ENCODE data around the gene NETO1. TPM values are rescaled to one million over a fixed set of nuclear protein-coding genes. Genes with fewer than 3 reads are reported as not detected.

NETO1 gene
- polyA plus RNA-seq, 1 of the 3 experiments (the other 2 are of a cell fraction): not detected

- DNase-seq: no peak
- Histone ChIP-seq H3K27me3 (ENCODE audit: insufficient read depth) (no peaks in the 10 kb centered on the region), H2AFZ (ENCODE audit: low read depth) (no peak overlapping the region), H3K9ac (no peak overlapping the region), H3K4me3 (ENCODE audit: low read depth in 2 of 2, low read length in 1 of 2) (no peak overlapping the region), H3K27ac (ENCODE audit: low read depth in 2 of 2, low read length in 1 of 2) (no peak overlapping the region), H3K36me3 (replicated peaks in 1 of 2; ENCODE audit: control insufficient read depth in 1 of 2, insufficient read depth in 2 of 2, low read length in 1 of 2) (no peaks in the 10 kb centered on the region), H3K9me2 (no peaks in the 10 kb centered on the region), H3K4me2 (no peak overlapping the region), H3K4me1 (ENCODE audit: control insufficient read depth in 1 of 2, insufficient read depth in 2 of 2, low read depth in 1 of 2, low read length in 1 of 2) (no peaks in the 10 kb centered on the region), H3K9me3 (no peaks in the 10 kb centered on the region), H3F3A (replicated peaks; ENCODE audit: insufficient read depth) (no peaks in the 10 kb centered on the region), H4K20me1 (ENCODE audit: insufficient read depth) (no peaks in the 10 kb centered on the region), H3K79me2 (ENCODE audit: insufficient read depth) (no peaks in the 10 kb centered on the region)
- ChIA-PET POLR2A (no interaction called here), CTCF (no interaction called here)
- TF ChIP-seq MXI1 (IDR thresholded peaks at IDR 0.05; ENCODE audit: low read depth, low read length) (no peak), EZH2phosphoT487 (IDR thresholded peaks at IDR 0.05; ENCODE audit: borderline replicate concordance, low read depth) (no peak), SIN3A (IDR thresholded peaks at IDR 0.05; ENCODE audit: borderline replicate concordance, low read depth, low read length) (no peak), CTCF (IDR thresholded peaks at IDR 0.05) (no peak), RFX5 (IDR thresholded peaks at IDR 0.05; ENCODE audit: low read length) (no peak), CHD2 (IDR thresholded peaks at IDR 0.05; ENCODE audit: low read length, partially characterized antibody) (no peak), GATA2 (CRISPR knock-in tag; IDR thresholded peaks at IDR 0.05) (no peak), SMC3 (IDR thresholded peaks at IDR 0.05; ENCODE audit: low read depth, low read length) (no peak), FOXJ3 (CRISPR knock-in tag; IDR thresholded peaks at IDR 0.05) (no peak), ZBTB33 (IDR thresholded peaks at IDR 0.05; ENCODE audit: borderline replicate concordance, low read depth) (no peak), USF1 (IDR thresholded peaks at IDR 0.05; ENCODE audit: borderline replicate concordance, low read depth) (no peak), EP300 (IDR thresholded peaks at IDR 0.05; ENCODE audit: borderline replicate concordance in 1 of 2, low read depth in 1 of 2, low read length in 1 of 2) (no peak)
- 0% methylated on average over 2 of the region's 2 CpGs for WGBS (ENCODE audit: low lambda C conversion rate)
These were observed 59.1 kb downstream of the NETO1 start for GRCh38 chr18:72808680-72809079.

- Histone ChIP-seq H3K79me2 (ENCODE audit: insufficient read depth) (no peaks in the 10 kb centered on the region), H3K9me2 (no peaks in the 10 kb centered on the region), H3K27ac (ENCODE audit: low read depth in 2 of 2, low read length in 1 of 2) (no peak overlapping the region), H2AFZ (ENCODE audit: low read depth) (no peak overlapping the region), H3K4me2 (no peak overlapping the region), H3K36me3 (replicated peaks in 1 of 2; ENCODE audit: control insufficient read depth in 1 of 2, insufficient read depth in 2 of 2, low read length in 1 of 2) (no peaks in the 10 kb centered on the region), H3K4me1 (ENCODE audit: control insufficient read depth in 1 of 2, insufficient read depth in 2 of 2, low read depth in 1 of 2, low read length in 1 of 2) (no peaks in the 10 kb centered on the region), H4K20me1 (ENCODE audit: insufficient read depth) (no peaks in the 10 kb centered on the region), H3K9me3 (no peaks in the 10 kb centered on the region), H3K9ac (no peak overlapping the region), H3K4me3 (ENCODE audit: low read depth in 2 of 2, low read length in 1 of 2) (no peak overlapping the region), H3K27me3 (ENCODE audit: insufficient read depth) (no peaks in the 10 kb centered on the region), H3F3A (replicated peaks; ENCODE audit: insufficient read depth) (no peaks in the 10 kb centered on the region)
- ChIA-PET POLR2A (no interaction called here), CTCF (no interaction called here)
- DNase-seq: no peak
- TF ChIP-seq FOXJ3 (CRISPR knock-in tag; IDR thresholded peaks at IDR 0.05): no peak
- 0% methylated on average over 3 of the region's 3 CpGs for WGBS (ENCODE audit: low lambda C conversion rate)
These were observed 68.7 kb downstream of the NETO1 start for GRCh38 chr18:72799106-72799505.
